Activated naive CD4-positive, alpha-beta T cell treated with anti-CD3 and anti-CD28 coated beads, Interleukin-2, amount 50 U/mL, for 72 hours (primary cell): ENCODE data around the gene LRRC49. TPM values are rescaled to one million over a fixed set of nuclear protein-coding genes. Genes with fewer than 3 reads are reported as not detected.

Experiments used
- ATAC-seq, 2 donors: fragments of 150-1000 bp; cut with Tn5 transposase; 2 replicates each; pipeline ENCODE4 v1.10.0; 2021; ENCODE audit warnings: mild to moderate bottlenecking in 2 of 2, moderate library complexity in 2 of 2
- DNase-seq, 2 donors: peaks; one replicate each; pipeline ENCODE4 v3.0.0; 2021 to 2022; ENCODE audit warnings: low spot score in 2 of 2
- H3K27ac Mint-ChIP-seq, 2 donors: one replicate each; pipeline ENCODE4 v1.8.0; 2022; ENCODE audit warnings: mild to moderate bottlenecking in 2 of 2, mixed read lengths in 2 of 2
- H3K36me3 Mint-ChIP-seq, 2 donors: one replicate each; pipeline ENCODE4 v1.8.0; 2022; ENCODE audit warnings: mixed read lengths in 2 of 2
- H3K9me3 Mint-ChIP-seq, 2 donors: one replicate each; pipeline ENCODE4 v1.8.0; 2022; ENCODE audit warnings: mixed read lengths in 2 of 2
- total RNA-seq, 2 donors: library from RNA; stranded (reverse); gene quantifications; one replicate each; pipeline ENCODE4 v1.2.3, GENCODE V29; 2022

The LRRC49 gene
- total RNA-seq, 2 donors from 2014 or later = not detected

- no peak overlapping the region for H3K27ac Mint-ChIP-seq
- H3K36me3 Mint-ChIP-seq = peaks cover 0 to 9% of the 10 kb centered on the region in 2 donors
- DNase-seq (no peak), ATAC-seq (no peak)
- H3K9me3 Mint-ChIP-seq = peaks cover 2 to 11% of the 10 kb centered on the region in 2 donors
These were observed 55.0 kb downstream of the LRRC49 start for GRCh38 chr15:70947351-70948335.

GRCh38 chr15:70950953-70951352, 58.3 kb downstream of the LRRC49 start:
- Mint-ChIP-seq H3K9me3 (peaks cover 2 to 11% of the 10 kb centered on the region in 2 donors), H3K36me3 (peaks cover 0 to 9% of the 10 kb centered on the region in 2 donors), H3K27ac (no peak overlapping the region)
- no peak for DNase-seq
- no peak for ATAC-seq

- DNase-seq = no peak
- ATAC-seq = no peak
- Mint-ChIP-seq H3K9me3 (peaks cover 2 to 11% of the 10 kb centered on the region in 2 donors), H3K27ac (no peak overlapping the region), H3K36me3 (peaks cover 0 to 13% of the 10 kb centered on the region in 2 donors)
These were observed 61.5 kb downstream of the LRRC49 start for GRCh38 chr15:70954171-70954570.

- no peak for ATAC-seq
- DNase-seq = no peak
- H3K36me3 Mint-ChIP-seq = peaks cover 0 to 13% of the 10 kb centered on the region in 2 donors
- H3K9me3 Mint-ChIP-seq = peaks cover 2 to 11% of the 10 kb centered on the region in 2 donors
- no peak overlapping the region for H3K27ac Mint-ChIP-seq
These were observed 62.1 kb downstream of the LRRC49 start for GRCh38 chr15:70954733-70955132.

- Mint-ChIP-seq H3K36me3 (peaks cover 0 to 11% of the 10 kb centered on the region in 2 donors), H3K9me3 (peaks cover 2 to 11% of the 10 kb centered on the region in 2 donors), H3K27ac (no peak overlapping the region)
- DNase-seq = no peak
- no peak for ATAC-seq
These were observed 62.5 kb downstream of the LRRC49 start for GRCh38 chr15:70955151-70955550.

GRCh38 chr15:70956201-70956995, 63.8 kb downstream of the LRRC49 start:
- H3K9me3 Mint-ChIP-seq = peaks cover 0 to 3% of the 10 kb centered on the region in 2 donors
- ATAC-seq = no peak
- no peak for DNase-seq
- no peak overlapping the region for H3K27ac Mint-ChIP-seq
- H3K36me3 Mint-ChIP-seq = peaks cover 0 to 4% of the 10 kb centered on the region in 2 donors

GRCh38 chr15:70962084-70962483, 69.5 kb downstream of the LRRC49 start:
- H3K27ac Mint-ChIP-seq = no peak overlapping the region
- peaks cover 0 to 4% of the 10 kb centered on the region in 2 donors for H3K9me3 Mint-ChIP-seq
- ATAC-seq (no peak), DNase-seq (no peak)
- H3K36me3 Mint-ChIP-seq = peaks cover 0 to 4% of the 10 kb centered on the region in 2 donors

GRCh38 chr15:70963199-70963598, 70.6 kb downstream of the LRRC49 start:
- H3K36me3 Mint-ChIP-seq = peaks cover 0 to 1% of the 10 kb centered on the region in 2 donors
- DNase-seq (no peak), ATAC-seq (no peak)
- no peak overlapping the region for H3K27ac Mint-ChIP-seq
- peaks cover 0 to 4% of the 10 kb centered on the region in 2 donors for H3K9me3 Mint-ChIP-seq

GRCh38 chr15:70964058-70964457, 71.4 kb downstream of the LRRC49 start:
- Mint-ChIP-seq H3K27ac (no peak overlapping the region), H3K9me3 (peaks cover 4 to 5% of the 10 kb centered on the region in 2 donors), H3K36me3 (no peaks in the 10 kb centered on the region)
- ATAC-seq (no peak), DNase-seq (no peak)

- ATAC-seq (no peak), DNase-seq (no peak)
- no peak overlapping the region for H3K27ac Mint-ChIP-seq
- H3K36me3 Mint-ChIP-seq = no peaks in the 10 kb centered on the region
- H3K9me3 Mint-ChIP-seq = peaks cover 4 to 5% of the 10 kb centered on the region in 2 donors
These were observed 72.1 kb downstream of the LRRC49 start for GRCh38 chr15:70964686-70965085.

- no peak for ATAC-seq
- Mint-ChIP-seq H3K9me3 (peaks cover 0 to 5% of the 10 kb centered on the region in 2 donors), H3K27ac (no peak overlapping the region), H3K36me3 (no peaks in the 10 kb centered on the region)
- no peak for DNase-seq
These were observed 75.0 kb downstream of the LRRC49 start for GRCh38 chr15:70967646-70968045.

GRCh38 chr15:70974004-70974832, 81.6 kb downstream of the LRRC49 start:
- ATAC-seq (no peak), DNase-seq (no peak)
- H3K27ac Mint-ChIP-seq = no peak overlapping the region
- H3K9me3 Mint-ChIP-seq = no peaks in the 10 kb centered on the region
- H3K36me3 Mint-ChIP-seq = peaks cover 0 to 4% of the 10 kb centered on the region in 2 donors

GRCh38 chr15:70976851-70977250, 84.2 kb downstream of the LRRC49 start:
- ATAC-seq (no peak), DNase-seq (no peak)
- Mint-ChIP-seq H3K9me3 (no peaks in the 10 kb centered on the region), H3K27ac (no peak overlapping the region), H3K36me3 (peaks cover 0 to 4% of the 10 kb centered on the region in 2 donors)

GRCh38 chr15:70995383-70995970, 102.9 kb downstream of the LRRC49 start:
- Mint-ChIP-seq H3K27ac (no peak overlapping the region), H3K9me3 (peaks cover 11 to 18% of the 10 kb centered on the region in 2 donors), H3K36me3 (peaks cover 6 to 15% of the 10 kb centered on the region in 2 donors)
- DNase-seq = no peak
- no peak for ATAC-seq

- peaks cover 6 to 13% of the 10 kb centered on the region in 2 donors for H3K9me3 Mint-ChIP-seq
- DNase-seq (no peak), ATAC-seq (no peak)
- no peak overlapping the region for H3K27ac Mint-ChIP-seq
- H3K36me3 Mint-ChIP-seq = peaks cover 0 to 9% of the 10 kb centered on the region in 2 donors
These were observed 105.7 kb downstream of the LRRC49 start for GRCh38 chr15:70998319-70998718.

GRCh38 chr15:71002316-71002715, 109.7 kb downstream of the LRRC49 start:
- Mint-ChIP-seq H3K36me3 (peaks cover 0 to 9% of the 10 kb centered on the region in 2 donors), H3K27ac (no peak overlapping the region), H3K9me3 (peaks cover 6 to 13% of the 10 kb centered on the region in 2 donors)
- no peak for DNase-seq
- no peak for ATAC-seq
